Kidney (tissue), 14 donors: ENCODE results near the gene LEFTY1. TPM values are rescaled to one million over a fixed set of nuclear protein-coding genes. Genes with fewer than 3 reads are reported as not detected.

ENCODE experiments used
- DNase-seq, 5 donors: peaks; one replicate each; pipeline ENCODE4 v3.0.0-alpha.2; 2013 to 2020
- FAIRE-seq: peaks from 2 replicates; lab custom pipeline; 2012; peaks lifted over from hg19 to GRCh38; lab: Jason Lieb, UNC
- H3K27ac ChIP-seq, 2 donors: one replicate each; pipeline ENCODE4 v1.7.0; 2013; ENCODE audit warnings: low read depth in 2 of 2, low read length in 2 of 2, inconsistent platforms in 1 of 2
- H3K27me3 ChIP-seq: one replicate; pipeline ENCODE4 v1.7.1; 2013; ENCODE audit warnings: low read length, inconsistent platforms; ENCODE audit not compliant: control insufficient read depth, insufficient read depth
- H3K36me3 ChIP-seq, 3 donors: one replicate each; pipeline versions ENCODE4 v1.7.0 to v1.7.1; 2013; ENCODE audit warnings: low read length in 3 of 3, control low read depth in 1 of 3, inconsistent platforms in 1 of 3; ENCODE audit not compliant: insufficient read depth in 3 of 3, control insufficient read depth in 2 of 3
- H3K4me1 ChIP-seq, 3 donors: one replicate each; pipeline versions ENCODE4 v1.7.0 to v1.7.1; 2013; ENCODE audit warnings: low read length in 3 of 3, inconsistent platforms in 1 of 3, low read depth in 1 of 3; ENCODE audit not compliant: control insufficient read depth in 2 of 3, insufficient read depth in 2 of 3
- H3K4me3 ChIP-seq, 3 donors: one replicate each; pipeline versions ENCODE4 v1.7.0 to v1.8.1; 2013; ENCODE audit warnings: low read length in 3 of 3, control low read depth in 1 of 3, inconsistent platforms in 1 of 3
- H3K9ac ChIP-seq, 3 donors: one replicate each; pipeline versions ENCODE4 v1.7.0 to v1.7.1; 2013; ENCODE audit warnings: low read length in 3 of 3, control low read depth in 1 of 3, inconsistent platforms in 1 of 3
- H3K9me3 ChIP-seq, 3 donors: one replicate each; pipeline versions ENCODE4 v1.7.0 to v1.7.1; 2013; ENCODE audit warnings: low read length in 3 of 3, control low read depth in 1 of 3, inconsistent platforms in 1 of 3; ENCODE audit not compliant: control insufficient read depth in 2 of 3, insufficient read depth in 1 of 3
- CTCF ChIP-seq: IDR thresholded peaks from 3 replicates; pipeline ENCODE4 v1.5.1; 2012; ENCODE audit warnings: mild to moderate bottlenecking, moderate library complexity, borderline replicate concordance; ENCODE audit not compliant: insufficient read depth; ENCODE audit errors: extremely low read depth
- intact Hi-C: fragments of 100-400 bp; cut with DNase I; formaldehyde crosslinking; loops from one replicate; pipeline ENCODE4 v1.11.1; 2022
- polyA plus RNA-seq: library from polyadenylated mRNA; stranded (reverse); fragments of 350-450 nt; fragmentation: Illumina TruSeq; extraction: RNeasy Lipid Tissue Mini Kit (QIAGEN cat#74804); gene quantifications from one replicate; pipeline ENCODE4 v1.2.3, GENCODE V29; 2014; ENCODE audit warnings: low read depth, low replicate concordance; ENCODE audit not compliant: insufficient read depth
- total RNA-seq: library from RNA; stranded (reverse); fragmentation: NEBNext Ultra II Directional; extraction: Animal tissue kit (Norgen Biotek cat#: 25700); gene quantifications from one replicate; pipeline ENCODE4 v1.2.1, GENCODE V29; 2021
- donor health status: control.
- donor health status: control.
- donor health status: control.
- donor health status: control.
- donor health status: control.
- donor health status: DM: yes; HTN: yes; CAD: no.
- donor health status: Normal renal cell carcinoma (clear cell type).

Gene LEFTY1
- total and polyA plus RNA-seq, 2 donors from 2014 or later: 0.41 to 8.6 TPM

- no peak overlapping the region for H3K9ac ChIP-seq
- no peak overlapping the region for H3K27ac ChIP-seq
- no peaks in the 10 kb centered on the region for H3K27me3 ChIP-seq
- FAIRE-seq (no peak), DNase-seq (peak in 1 of 5 donors; percentile 37)
- peaks cover 0 to 3% (median 0%) of the 10 kb centered on the region in 3 donors for H3K4me1 ChIP-seq
- intact Hi-C loops: no loop called here
- TF ChIP-seq CTCF: no peak
- H3K4me3 ChIP-seq: no peak overlapping the region
- H3K36me3 ChIP-seq: no peaks in the 10 kb centered on the region
- no peaks in the 10 kb centered on the region for H3K9me3 ChIP-seq
These were observed 17.5 kb upstream of the LEFTY1 start for GRCh38 chr1:225906467-225906866.

- TF ChIP-seq CTCF: no peak
- intact Hi-C loops: no loop called here
These were observed 14.7 kb upstream of the LEFTY1 start for GRCh38 chr1:225903623-225904022.

GRCh38 chr1:225899044-225899925 lies 10.3 kb upstream of the LEFTY1 start:
- TF ChIP-seq CTCF: no peak
- no peak for DNase-seq
- Histone ChIP-seq H3K9ac (no peak overlapping the region), H3K9me3 (no peaks in the 10 kb centered on the region), H3K27me3 (no peaks in the 10 kb centered on the region), H3K4me3 (no peak overlapping the region), H3K36me3 (no peaks in the 10 kb centered on the region), H3K4me1 (no peaks in the 10 kb centered on the region), H3K27ac (no peak overlapping the region)
- intact Hi-C loops: no loop called here
- no peak for FAIRE-seq

More at GRCh38 chr1:225903623-225904022, 14.7 kb upstream of the LEFTY1 start:
- H3K9me3 ChIP-seq: no peaks in the 10 kb centered on the region
- H3K4me3 ChIP-seq: no peak overlapping the region
- H3K36me3 ChIP-seq: no peaks in the 10 kb centered on the region
- DNase-seq (peak in 1 of 5 donors; percentile 25), FAIRE-seq (no peak)
- H3K27me3 ChIP-seq: no peaks in the 10 kb centered on the region
- H3K27ac ChIP-seq: no peak overlapping the region
- H3K9ac ChIP-seq: no peak overlapping the region
- no peaks in the 10 kb centered on the region for H3K4me1 ChIP-seq
